GM23248 (cell line): ENCODE results near the gene AGPAT2.

Experiments used
- EZH2 ChIP-seq: fragments of 200-600 bp; sonication (generic); IDR thresholded peaks from 2 replicates; pipeline ENCODE4 v1.6.1; 2018; ENCODE audit warnings: antibody characterized with exemption, mild to moderate bottlenecking; ENCODE audit not compliant: insufficient read depth, poor library complexity, severe bottlenecking
- EZH2phosphoT487 ChIP-seq: fragments of 200-600 bp; sonication (generic); IDR thresholded peaks from 2 replicates; pipeline ENCODE4 v1.6.1; 2018; ENCODE audit warnings: antibody characterized with exemption, moderate library complexity, mild to moderate bottlenecking, low read depth; ENCODE audit not compliant: insufficient read depth

- no peak for TF ChIP-seq EZH2phosphoT487
- TF ChIP-seq EZH2, result no peak
These were observed 41.8 kb downstream of the AGPAT2 start for GRCh38 chr9:136645352-136645902.
